Raji (cell line): ENCODE data around the gene FOXQ1.

Source experiments
- POLR2A ChIP-seq: IDR thresholded peaks from 2 replicates; pipeline ENCODE4 v1.6.1; 2011; ENCODE audit warnings: low read depth, low read length, control low read depth; ENCODE audit not compliant: insufficient read depth

The FOXQ1 gene

GRCh38 chr6:1363298-1363697, 51.4 kb downstream of the FOXQ1 start:
- TF ChIP-seq POLR2A = no peak

GRCh38 chr6:1363729-1364572, 52.1 kb downstream of the FOXQ1 start:
- TF ChIP-seq POLR2A = no peak
